GM18951 (cell line): ENCODE measurements around the gene LRRC2.

Experiments used
- POLR2A ChIP-seq: IDR thresholded peaks from 4 replicates; pipeline ENCODE4 v1.6.1; 2011; ENCODE audit warnings: mild to moderate bottlenecking; ENCODE audit not compliant: insufficient read length, insufficient read depth; ENCODE audit errors: extremely low read depth
- in situ Hi-C: fragments of 300-500 bp; cut with MboI; formaldehyde crosslinking; loops from one replicate; pipeline ENCODE4 v1.12.0; 2022; ENCODE audit warnings: low sequenced_read_pairs, mixed read lengths, inconsistent platforms; ENCODE audit not compliant: unreplicated experiment

LRRC2 gene

GRCh38 chr3:46484911-46485778 is 81.0 kb downstream of the LRRC2 start:
- TF ChIP-seq POLR2A = no peak
- in situ Hi-C loops = loop anchor here (5.0 kb wide), 2 partner anchors 72 to 152 kb away; no protein-coding TSS in a partner anchor

GRCh38 chr3:46484388-46484787 is 81.7 kb downstream of the LRRC2 start:
- in situ Hi-C loops = loop anchor here (5.0 kb wide), 1 partner anchor 153 kb away; no protein-coding TSS in a partner anchor

GRCh38 chr3:46483825-46484224 is 82.3 kb downstream of the LRRC2 start:
- TF ChIP-seq POLR2A = no peak
- in situ Hi-C loops = loop anchor here (5.0 kb wide), 1 partner anchor 153 kb away; no protein-coding TSS in a partner anchor

More at GRCh38 chr3:46484388-46484787, 81.7 kb downstream of the LRRC2 start:
- no peak for TF ChIP-seq POLR2A

- in situ Hi-C loops = loop anchor here (5.0 kb wide), 1 partner anchor 155 kb away; no protein-coding TSS in a partner anchor
- no peak for TF ChIP-seq POLR2A
Observed at GRCh38 chr3:46482632-46483350, 83.3 kb downstream of the LRRC2 start.

- in situ Hi-C loops = loop anchor here (5.0 kb wide), 1 partner anchor 156 kb away; no protein-coding TSS in a partner anchor
Observed at GRCh38 chr3:46481636-46482035, 84.5 kb downstream of the LRRC2 start.

GRCh38 chr3:46480491-46481195 is 85.5 kb downstream of the LRRC2 start:
- no peak for TF ChIP-seq POLR2A
- in situ Hi-C loops = loop anchor here (5.0 kb wide), 1 partner anchor 157 kb away; no protein-coding TSS in a partner anchor

More at GRCh38 chr3:46481636-46482035, 84.5 kb downstream of the LRRC2 start:
- TF ChIP-seq POLR2A = no peak

GRCh38 chr3:46479696-46480095 is 86.4 kb downstream of the LRRC2 start:
- in situ Hi-C loops = loop anchor here (5.0 kb wide), 1 partner anchor 158 kb away; no protein-coding TSS in a partner anchor
- TF ChIP-seq POLR2A = no peak

- in situ Hi-C loops = no loop called here
- TF ChIP-seq POLR2A = no peak
Observed at GRCh38 chr3:46479021-46479420, 87.1 kb downstream of the LRRC2 start.

- TF ChIP-seq POLR2A = no peak
- in situ Hi-C loops = no loop called here
Observed at GRCh38 chr3:46478341-46478740, 87.8 kb downstream of the LRRC2 start.

GRCh38 chr3:46477756-46478155 is 88.3 kb downstream of the LRRC2 start:
- TF ChIP-seq POLR2A = no peak
- in situ Hi-C loops = no loop called here

- TF ChIP-seq POLR2A = no peak
- in situ Hi-C loops = no loop called here
Observed at GRCh38 chr3:46477145-46477544, 89.0 kb downstream of the LRRC2 start.

- in situ Hi-C loops = no loop called here
- TF ChIP-seq POLR2A = no peak
Observed at GRCh38 chr3:46472736-46473135, 93.4 kb downstream of the LRRC2 start.

GRCh38 chr3:46471371-46471914 is 94.7 kb downstream of the LRRC2 start:
- TF ChIP-seq POLR2A = no peak
- in situ Hi-C loops = no loop called here

GRCh38 chr3:46470831-46471230 is 95.3 kb downstream of the LRRC2 start:
- in situ Hi-C loops = no loop called here
- no peak for TF ChIP-seq POLR2A
